Keratinocyte (primary cell): ENCODE results near the gene PERP. TPM values are rescaled to one million over a fixed set of nuclear protein-coding genes. Genes with fewer than 3 reads are reported as not detected.

ENCODE experiments used
- DNase-seq: peaks from one replicate; pipeline ENCODE4 v3.0.0-alpha.2; 2011; ENCODE audit warnings: low read depth, missing footprints, low spot score
- FAIRE-seq: peaks from 2 replicates; lab custom pipeline; 2011; peaks lifted over from hg19 to GRCh38; lab: Jason Lieb, UNC
- H2AFZ ChIP-seq: 2 replicates; pipeline ENCODE4 v1.6.0; 2012; ENCODE audit warnings: low read length, control low read depth, inconsistent platforms; ENCODE audit not compliant: control insufficient read depth
- H3K27ac ChIP-seq: 2 replicates; pipeline ENCODE4 v1.5.1; 2011; ENCODE audit warnings: low read length; ENCODE audit not compliant: control insufficient read depth, insufficient read depth
- H3K27me3 ChIP-seq: 3 replicates; pipeline ENCODE4 v1.6.0; 2011; ENCODE audit warnings: low read length; ENCODE audit not compliant: control insufficient read depth, insufficient read depth; ENCODE audit errors: extremely low read depth
- H3K36me3 ChIP-seq, 2 experiments: 2 replicates in 1 of 2; 3 replicates in 1 of 2; pipeline ENCODE4 v1.5.1; 2011; ENCODE audit warnings: low read length in 2 of 2, mild to moderate bottlenecking in 1 of 2; ENCODE audit not compliant: control insufficient read depth in 2 of 2, insufficient read depth in 2 of 2; ENCODE audit errors: extremely low read depth in 1 of 2
- H3K4me1 ChIP-seq: 3 replicates; pipeline ENCODE4 v1.5.1; 2011; ENCODE audit warnings: low read length; ENCODE audit not compliant: control insufficient read depth, insufficient read depth; ENCODE audit errors: extremely low read depth
- H3K4me2 ChIP-seq: 3 replicates; pipeline ENCODE4 v1.6.0; 2011; ENCODE audit warnings: low read depth, low read length; ENCODE audit not compliant: control insufficient read depth, insufficient read depth; ENCODE audit errors: extremely low read depth
- H3K4me3 ChIP-seq, 3 experiments: fragments of 200-600 bp in 1 of 3; sonication (generic) in 1 of 3; 2 replicates in 2 of 3; 3 replicates in 1 of 3; pipeline ENCODE4 v1.5.1; 2011 to 2016; ENCODE audit warnings: low read length in 3 of 3, mild to moderate bottlenecking in 3 of 3, control low read depth in 2 of 3, inconsistent platforms in 1 of 3, low read depth in 1 of 3, mixed read lengths in 1 of 3, mixed run types in 1 of 3, moderate library complexity in 1 of 3; ENCODE audit not compliant: control insufficient read depth in 2 of 3, insufficient read depth in 2 of 3; ENCODE audit errors: extremely low read depth in 1 of 3
- H3K79me2 ChIP-seq: 2 replicates; pipeline ENCODE4 v1.6.0; 2012; ENCODE audit warnings: low read length; ENCODE audit not compliant: control insufficient read depth, insufficient read depth
- H3K9ac ChIP-seq: 3 replicates; pipeline ENCODE4 v1.6.0; 2011; ENCODE audit warnings: low read length; ENCODE audit not compliant: control insufficient read depth, insufficient read depth; ENCODE audit errors: extremely low read depth
- H3K9me1 ChIP-seq: 3 replicates; pipeline ENCODE4 v1.6.0; 2011; ENCODE audit warnings: low read length; ENCODE audit not compliant: control insufficient read depth, insufficient read depth; ENCODE audit errors: extremely low read depth
- H3K9me3 ChIP-seq: 2 replicates; pipeline ENCODE4 v1.5.1; 2012; ENCODE audit warnings: low read depth, low read length; ENCODE audit not compliant: control insufficient read depth
- H4K20me1 ChIP-seq: 3 replicates; pipeline ENCODE4 v1.6.0; 2011; ENCODE audit warnings: low read length; ENCODE audit not compliant: control insufficient read depth, insufficient read depth; ENCODE audit errors: extremely low read depth
- EZH2 ChIP-seq: IDR thresholded peaks from one replicate; pipeline ENCODE4 v1.6.1; 2012; ENCODE audit warnings: inconsistent platforms, mild to moderate bottlenecking, low read length, moderate library complexity
- dilution Hi-C: fragments of 300-500 bp; cut with MboI; formaldehyde crosslinking; loops from one replicate; pipeline ENCODE4 v1.7.0; 2020; ENCODE audit warnings: low sequenced_read_pairs; ENCODE audit not compliant: extremely low pct_ligation_motif_present
- polyA plus RNA-seq, 5 experiments: library from polyadenylated mRNA; depleted of rRNA in 3 of 5; stranded (reverse) in 3 of 5; stranded (forward) in 1 of 5; unstranded in 1 of 5; fragments of >200 nt; gene quantifications; 1 replicate in 1 of 5; 2 replicates in 3 of 5; 3 replicates in 1 of 5; pipeline versions ENCODE4 v1.2.1 to v1.2.3, GENCODE V29; 2011 to 2012; ENCODE audit warnings: missing spikeins in 2 of 5, low read depth in 1 of 5, low replicate concordance in 1 of 5
- TF ChIP-seq, protein P1 (sequence below), 3 experiments: IDR thresholded peaks in 1 of 3; conservative IDR thresholded peaks in 1 of 3; optimal IDR thresholded peaks in 1 of 3; 2 replicates in 2 of 3; 3 replicates in 1 of 3; pipeline versions ENCODE3 to v1.5.1; 2011; ENCODE audit warnings: low read length in 3 of 3, mild to moderate bottlenecking in 3 of 3, moderate library complexity in 2 of 3, control low read depth in 1 of 3, inconsistent platforms in 1 of 3; ENCODE audit not compliant: insufficient read depth in 2 of 3; ENCODE audit errors: extremely low read depth in 1 of 3

Gene PERP
- polyA plus RNA-seq, 1 donor (not counting 4 experiments of a cell fraction or from before 2014, with no cell fraction given): 525 TPM

GRCh38 chr6:138142806-138143205, 35.6 kb upstream of the PERP start:
- Histone ChIP-seq H3K27me3 (no peaks in the 10 kb centered on the region), H3K9ac (no peak overlapping the region), H4K20me1 (no peaks in the 10 kb centered on the region), H3K4me2 (no peak overlapping the region), H3K4me1 (no peaks in the 10 kb centered on the region), H3K4me3 (no peak overlapping the region), H3K27ac (no peak overlapping the region), H3K36me3 (no peaks in the 10 kb centered on the region), H3K9me3 (no peaks in the 10 kb centered on the region), H3K9me1 (no peaks in the 10 kb centered on the region), H3K79me2 (no peaks in the 10 kb centered on the region), H2AFZ (no peak overlapping the region)
- DNase-seq: no peak
- no peak for FAIRE-seq
- no peak for TF ChIP-seq EZH2
- TF ChIP-seq, protein P1, sequence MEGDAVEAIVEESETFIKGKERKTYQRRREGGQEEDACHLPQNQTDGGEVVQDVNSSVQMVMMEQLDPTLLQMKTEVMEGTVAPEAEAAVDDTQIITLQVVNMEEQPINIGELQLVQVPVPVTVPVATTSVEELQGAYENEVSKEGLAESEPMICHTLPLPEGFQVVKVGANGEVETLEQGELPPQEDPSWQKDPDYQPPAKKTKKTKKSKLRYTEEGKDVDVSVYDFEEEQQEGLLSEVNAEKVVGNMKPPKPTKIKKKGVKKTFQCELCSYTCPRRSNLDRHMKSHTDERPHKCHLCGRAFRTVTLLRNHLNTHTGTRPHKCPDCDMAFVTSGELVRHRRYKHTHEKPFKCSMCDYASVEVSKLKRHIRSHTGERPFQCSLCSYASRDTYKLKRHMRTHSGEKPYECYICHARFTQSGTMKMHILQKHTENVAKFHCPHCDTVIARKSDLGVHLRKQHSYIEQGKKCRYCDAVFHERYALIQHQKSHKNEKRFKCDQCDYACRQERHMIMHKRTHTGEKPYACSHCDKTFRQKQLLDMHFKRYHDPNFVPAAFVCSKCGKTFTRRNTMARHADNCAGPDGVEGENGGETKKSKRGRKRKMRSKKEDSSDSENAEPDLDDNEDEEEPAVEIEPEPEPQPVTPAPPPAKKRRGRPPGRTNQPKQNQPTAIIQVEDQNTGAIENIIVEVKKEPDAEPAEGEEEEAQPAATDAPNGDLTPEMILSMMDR (optimal IDR thresholded peaks at IDR 0.05 in 1 of 3, IDR thresholded peaks at IDR 0.05 in 1 of 3, conservative IDR thresholded peaks at IDR 0.05 in 1 of 3; ENCODE audit: extremely low read depth in 1 of 3, insufficient read depth in 2 of 3, low read length in 3 of 3): no peak
- dilution Hi-C loops: no loop called here

GRCh38 chr6:138129190-138129589, 22.0 kb upstream of the PERP start:
- H2AFZ ChIP-seq: no peak overlapping the region
- FAIRE-seq (no peak), DNase-seq (no peak)
- H3K79me2 ChIP-seq: no peaks in the 10 kb centered on the region
- TF ChIP-seq EZH2: no peak
- TF ChIP-seq, protein P1 (optimal IDR thresholded peaks at IDR 0.05 in 1 of 3, IDR thresholded peaks at IDR 0.05 in 1 of 3, conservative IDR thresholded peaks at IDR 0.05 in 1 of 3; ENCODE audit: extremely low read depth in 1 of 3, insufficient read depth in 2 of 3, low read length in 3 of 3): no peak
- no peak overlapping the region for H3K27ac ChIP-seq
- H3K9me3 ChIP-seq: no peaks in the 10 kb centered on the region
- H3K4me3 ChIP-seq: no peak overlapping the region
- no peaks in the 10 kb centered on the region for H3K36me3 ChIP-seq
- no peaks in the 10 kb centered on the region for H3K27me3 ChIP-seq
- no peak overlapping the region for H3K9ac ChIP-seq
- no peaks in the 10 kb centered on the region for H3K4me1 ChIP-seq
- H4K20me1 ChIP-seq: no peaks in the 10 kb centered on the region
- dilution Hi-C loops: no loop called here
- H3K4me2 ChIP-seq: no peak overlapping the region
- H3K9me1 ChIP-seq: no peaks in the 10 kb centered on the region
